SU-DHL-6 (cell line): Measurements from ENCODE around the gene MAPK8IP1.

Experiments used
- EZH2phosphoT487 ChIP-seq: fragments of 200-600 bp; sonication (generic), shearing (Covaris generic); conservative IDR thresholded peaks from 2 replicates; pipeline ENCODE4 v1.6.1; 2018; ENCODE audit warnings: mild to moderate bottlenecking, antibody characterized with exemption, low read length, moderate library complexity, mixed read lengths
- TF ChIP-seq, protein P1 (sequence below): fragments of 200-600 bp; sonication (generic); IDR thresholded peaks from one replicate; pipeline ENCODE4 v1.5.1; 2017; ENCODE audit warnings: antibody characterized with exemption, mild to moderate bottlenecking, low read length, moderate library complexity; ENCODE audit not compliant: insufficient read depth, poor library complexity, severe bottlenecking

DNA sequence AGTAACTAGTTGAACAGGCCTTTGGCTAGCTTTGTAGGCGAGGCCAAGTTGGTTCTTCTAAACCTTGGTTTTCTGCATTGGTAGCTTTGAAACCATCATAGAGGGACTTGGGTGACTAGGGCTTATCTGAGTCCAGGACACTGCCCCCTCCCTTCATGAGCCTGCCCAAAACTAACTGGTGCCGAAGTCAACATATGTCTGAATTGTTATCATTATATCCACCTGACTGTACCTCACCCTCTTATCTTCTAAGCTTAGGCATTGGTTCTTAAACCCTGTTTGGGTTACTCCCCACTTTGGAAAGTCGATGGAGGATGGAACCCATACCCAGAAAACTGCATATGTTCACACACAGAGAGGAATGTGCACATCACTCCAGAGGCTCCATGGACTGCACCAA lies 7.6 kb upstream of the MAPK8IP1 start:
- TF ChIP-seq, protein P1, sequence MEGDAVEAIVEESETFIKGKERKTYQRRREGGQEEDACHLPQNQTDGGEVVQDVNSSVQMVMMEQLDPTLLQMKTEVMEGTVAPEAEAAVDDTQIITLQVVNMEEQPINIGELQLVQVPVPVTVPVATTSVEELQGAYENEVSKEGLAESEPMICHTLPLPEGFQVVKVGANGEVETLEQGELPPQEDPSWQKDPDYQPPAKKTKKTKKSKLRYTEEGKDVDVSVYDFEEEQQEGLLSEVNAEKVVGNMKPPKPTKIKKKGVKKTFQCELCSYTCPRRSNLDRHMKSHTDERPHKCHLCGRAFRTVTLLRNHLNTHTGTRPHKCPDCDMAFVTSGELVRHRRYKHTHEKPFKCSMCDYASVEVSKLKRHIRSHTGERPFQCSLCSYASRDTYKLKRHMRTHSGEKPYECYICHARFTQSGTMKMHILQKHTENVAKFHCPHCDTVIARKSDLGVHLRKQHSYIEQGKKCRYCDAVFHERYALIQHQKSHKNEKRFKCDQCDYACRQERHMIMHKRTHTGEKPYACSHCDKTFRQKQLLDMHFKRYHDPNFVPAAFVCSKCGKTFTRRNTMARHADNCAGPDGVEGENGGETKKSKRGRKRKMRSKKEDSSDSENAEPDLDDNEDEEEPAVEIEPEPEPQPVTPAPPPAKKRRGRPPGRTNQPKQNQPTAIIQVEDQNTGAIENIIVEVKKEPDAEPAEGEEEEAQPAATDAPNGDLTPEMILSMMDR: no peak
- TF ChIP-seq EZH2phosphoT487: no peak
